ENCODE results near the gene PIK3C2G.

Gene PIK3C2G

DNA sequence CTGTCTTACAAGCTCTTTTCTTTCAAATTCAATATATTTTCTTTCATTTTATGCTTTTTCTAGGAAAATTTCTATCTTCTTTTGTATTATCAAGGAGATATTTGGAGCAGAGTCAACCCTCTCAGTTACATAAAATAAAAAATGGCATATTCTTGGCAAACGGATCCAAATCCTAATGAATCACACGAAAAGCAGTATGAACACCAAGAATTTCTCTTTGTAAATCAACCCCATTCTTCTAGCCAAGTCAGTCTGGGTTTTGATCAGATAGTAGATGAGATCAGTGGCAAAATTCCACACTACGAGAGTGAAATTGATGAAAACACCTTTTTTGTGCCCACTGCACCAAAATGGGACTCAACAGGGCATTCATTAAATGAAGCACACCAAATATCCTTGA lies 20.6 kb downstream of the PIK3C2G start:
- no peak for DNase-seq

DNA sequence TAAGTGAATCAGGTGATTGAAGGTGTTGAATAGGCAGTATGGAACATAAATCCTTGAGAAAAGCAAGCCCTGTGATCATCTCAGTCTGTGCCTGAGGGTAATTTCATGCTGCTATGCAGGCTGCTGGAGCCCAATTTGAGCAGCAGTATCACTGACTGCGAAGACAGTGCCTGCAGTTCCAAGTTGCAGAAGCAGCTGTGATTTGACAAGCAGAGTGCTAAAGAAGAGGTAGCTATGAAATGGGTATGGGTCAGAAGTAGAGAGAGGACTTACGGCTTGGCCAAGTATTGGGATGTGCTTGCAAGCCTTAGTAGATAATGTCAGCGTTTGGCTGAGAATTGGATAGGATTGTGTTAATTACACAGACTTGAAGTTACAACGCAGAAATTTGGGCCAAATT lies 22.5 kb downstream of the PIK3C2G start:
- DNase-seq: no peak

DNA sequence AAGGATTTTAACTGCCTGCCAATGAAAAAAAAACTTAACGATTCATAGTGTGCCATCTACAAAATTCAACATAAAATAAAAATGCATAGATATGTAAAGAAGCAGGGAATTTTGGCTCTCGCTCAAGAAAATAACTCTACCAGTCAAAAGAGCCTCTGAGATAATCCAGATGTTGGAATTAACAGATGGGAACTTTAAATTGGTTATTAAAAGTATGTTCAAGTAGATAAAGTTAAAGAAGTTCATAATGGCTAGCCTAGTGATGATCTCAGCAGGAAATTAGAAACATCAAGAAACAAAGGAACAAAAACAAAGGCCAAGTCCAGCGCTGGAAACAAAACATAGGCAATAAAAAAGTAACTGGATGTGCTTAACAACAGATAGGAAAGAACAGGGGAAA lies 23.1 kb downstream of the PIK3C2G start:
- no peak for DNase-seq

DNA sequence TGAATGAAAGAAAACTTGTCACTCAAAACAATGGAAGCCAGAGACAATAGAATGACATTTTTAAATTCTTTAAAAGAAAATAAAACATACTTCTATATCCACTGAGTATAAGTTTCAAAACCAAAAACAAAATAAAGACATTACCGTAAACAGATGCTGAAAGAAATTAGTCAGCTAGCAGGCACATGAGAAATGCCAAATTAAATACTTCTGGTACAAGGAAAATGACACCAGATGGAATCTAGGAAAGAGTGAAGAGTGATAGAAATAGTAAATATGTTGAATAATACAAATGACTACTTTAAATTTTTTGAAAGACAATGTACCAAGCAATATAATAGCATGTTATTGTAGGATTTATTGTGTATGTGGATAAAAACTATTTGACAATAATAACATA lies 23.8 kb downstream of the PIK3C2G start:
- no peak for DNase-seq

DNA sequence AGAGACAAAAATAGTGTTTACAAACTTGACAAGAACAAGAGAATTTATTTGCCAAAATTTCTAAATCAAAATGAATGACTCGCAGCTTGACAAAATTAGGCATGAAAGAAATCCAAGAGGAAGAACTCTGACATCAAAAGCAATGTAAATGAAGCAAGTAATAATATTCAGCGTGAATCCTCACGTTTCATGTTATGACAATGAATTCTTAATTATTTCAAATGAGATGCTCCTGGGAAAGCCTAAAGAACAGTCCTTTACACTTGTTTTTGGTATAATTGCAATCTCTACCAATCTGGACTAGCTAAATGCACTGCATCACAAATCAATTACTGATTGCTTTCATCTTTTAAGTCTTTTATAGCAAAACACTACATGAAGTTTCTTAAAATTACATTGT lies 29.1 kb downstream of the PIK3C2G start:
- DNase-seq: no peak

DNA sequence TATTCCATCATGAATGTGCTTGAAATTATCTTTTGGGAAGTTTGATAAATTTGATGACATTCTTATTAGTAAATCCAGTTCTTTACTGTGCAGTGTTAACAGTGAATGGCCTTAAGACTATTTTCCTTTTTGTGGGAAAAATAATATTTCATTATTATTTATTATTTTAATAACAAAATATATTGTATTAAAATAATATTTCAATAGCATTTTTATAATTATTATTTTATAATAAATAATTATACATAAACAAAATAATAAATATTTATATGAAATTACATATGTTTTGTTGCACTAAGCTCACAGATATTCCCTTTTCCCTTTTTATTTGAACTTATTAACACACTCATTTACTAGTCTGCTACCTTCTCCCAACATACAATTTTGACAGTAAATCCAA lies 33.6 kb downstream of the PIK3C2G start:
- no peak for DNase-seq

DNA sequence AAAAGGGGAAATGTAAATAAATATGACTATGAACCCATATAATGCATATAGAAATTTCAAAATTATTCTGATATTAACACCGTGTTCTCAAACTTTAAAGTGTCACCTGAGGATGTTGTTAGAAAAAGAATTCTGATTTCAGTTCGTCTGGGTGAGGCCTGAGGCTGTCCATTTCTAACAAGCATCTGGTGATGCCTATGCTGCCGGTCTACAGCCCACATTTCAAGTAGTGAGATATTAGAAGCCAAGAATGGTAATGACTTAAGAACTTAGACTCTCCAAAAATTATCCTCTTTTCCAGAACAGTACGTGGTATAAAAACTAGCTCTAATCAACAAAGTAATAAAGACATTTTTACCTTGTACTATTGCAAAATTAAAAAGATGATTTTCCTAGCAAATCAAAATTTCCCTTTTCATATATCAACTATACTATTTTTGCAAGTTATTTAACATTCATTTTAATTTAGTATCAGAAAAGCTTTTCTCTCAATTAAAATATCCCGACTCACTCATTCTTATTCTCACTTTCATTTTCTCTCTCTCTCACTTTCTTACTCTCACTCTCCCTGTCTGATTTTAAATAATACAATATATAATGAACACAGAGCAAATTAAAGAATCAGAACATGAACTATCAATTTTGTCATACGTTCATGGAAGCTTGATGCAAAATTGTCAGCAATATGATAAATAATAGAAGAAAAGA lies 35.0 kb downstream of the PIK3C2G start:
- no peak for DNase-seq

DNA sequence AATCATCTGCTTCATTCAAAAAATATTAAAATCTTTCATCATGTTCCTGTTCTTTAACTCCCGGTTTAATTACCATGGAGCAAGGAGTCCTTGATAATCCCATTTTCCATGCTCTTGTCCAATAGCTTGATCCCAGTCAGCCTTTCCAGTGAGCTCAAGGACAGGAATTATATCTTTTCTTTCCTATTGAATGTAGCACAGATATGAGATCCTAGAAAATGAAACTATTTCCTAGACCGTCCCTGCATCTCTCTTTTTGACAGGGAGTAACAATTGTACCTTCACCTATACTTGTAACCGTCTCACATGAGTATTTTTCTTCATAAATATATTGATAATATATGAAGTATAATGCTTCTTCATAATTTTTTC lies 35.6 kb downstream of the PIK3C2G start:
- DNase-seq: no peak

DNA sequence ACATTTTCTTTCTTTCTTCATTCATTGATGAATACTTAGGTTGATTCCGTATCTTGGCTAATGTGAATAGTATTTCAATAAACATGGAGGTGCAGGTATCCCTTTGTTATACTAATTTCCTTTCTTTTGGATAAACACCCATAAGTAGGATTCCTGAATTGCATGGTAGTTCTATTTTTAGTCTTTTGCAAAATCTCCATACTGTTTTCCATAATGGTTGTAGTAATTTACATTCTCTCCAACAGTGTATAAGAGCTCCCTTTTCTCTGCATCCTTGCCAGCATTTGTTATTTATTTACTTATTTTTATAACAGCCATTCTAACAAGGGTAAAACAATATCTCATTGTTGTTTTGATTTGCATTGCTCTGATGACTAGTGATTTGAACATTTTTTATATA lies 36.6 kb downstream of the PIK3C2G start:
- DNase-seq: no peak

DNA sequence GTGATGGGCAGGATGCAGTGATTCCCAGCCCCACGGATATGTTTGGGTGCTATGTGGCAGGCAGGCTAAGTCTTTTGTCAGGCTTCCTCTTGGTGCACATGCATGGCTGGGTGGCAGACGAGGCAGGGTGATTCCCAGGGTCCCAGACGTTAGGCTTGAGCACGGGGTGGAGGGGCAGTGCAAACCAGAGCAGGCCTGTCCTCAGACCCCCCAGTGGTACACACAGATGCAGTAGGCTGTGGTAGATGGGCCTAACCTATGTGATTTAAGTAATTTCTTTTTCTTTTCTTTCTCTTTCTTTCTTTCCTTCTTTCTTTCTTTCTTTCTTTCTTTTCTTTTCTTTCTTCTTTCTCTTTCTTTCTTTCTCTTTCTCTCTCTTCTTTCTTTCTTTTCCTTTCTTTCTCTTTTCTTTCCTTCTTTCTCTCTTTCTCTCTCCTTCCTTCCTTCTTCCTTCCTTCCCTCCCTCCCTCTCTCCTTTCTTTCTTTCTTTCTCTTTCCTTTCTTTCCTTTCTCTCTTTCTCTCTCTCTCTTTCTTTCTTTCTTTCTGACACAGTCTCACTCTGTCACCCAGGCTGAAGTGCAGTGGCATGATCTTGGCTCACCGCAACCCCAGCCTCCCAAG lies 41.6 kb downstream of the PIK3C2G start:
- DNase-seq: no peak

DNA sequence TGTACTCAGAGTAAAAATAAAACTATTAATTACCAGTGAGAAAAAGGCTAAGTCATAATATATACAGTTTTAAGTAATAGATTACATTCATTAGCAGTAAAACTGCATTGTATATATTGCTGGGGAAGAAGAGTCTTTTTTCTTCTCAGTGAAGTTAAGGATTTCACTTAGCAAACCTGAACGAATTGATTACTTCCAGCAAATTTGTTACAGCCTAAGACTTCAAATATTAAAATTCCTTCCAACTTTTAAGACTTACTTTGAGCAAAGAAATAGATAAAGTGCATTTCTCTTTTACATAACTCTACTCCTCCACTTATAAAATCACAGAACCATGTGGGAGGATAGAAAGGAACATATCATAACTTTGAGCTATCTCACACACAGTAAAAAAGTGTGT lies 43.3 kb downstream of the PIK3C2G start:
- DNase-seq: no peak

DNA sequence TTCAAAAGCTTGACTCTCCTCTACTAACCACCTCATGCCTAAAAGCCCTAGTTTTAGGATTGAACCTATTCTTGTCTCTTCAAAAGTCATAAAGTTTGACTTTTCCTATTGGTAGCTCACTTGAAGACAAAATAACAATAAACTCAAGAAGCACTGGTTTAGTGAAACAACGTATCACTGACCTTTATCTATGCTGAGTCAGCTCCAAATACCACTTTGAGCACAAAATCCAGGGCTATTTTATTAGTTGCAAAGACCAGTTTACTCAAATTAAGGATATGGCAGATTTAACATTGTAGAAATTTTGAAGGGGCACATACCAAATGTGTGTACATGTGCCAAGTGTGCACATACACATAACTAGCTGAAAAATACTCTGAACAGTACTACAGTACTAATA lies 45.0 kb downstream of the PIK3C2G start:
- no peak for DNase-seq

DNA sequence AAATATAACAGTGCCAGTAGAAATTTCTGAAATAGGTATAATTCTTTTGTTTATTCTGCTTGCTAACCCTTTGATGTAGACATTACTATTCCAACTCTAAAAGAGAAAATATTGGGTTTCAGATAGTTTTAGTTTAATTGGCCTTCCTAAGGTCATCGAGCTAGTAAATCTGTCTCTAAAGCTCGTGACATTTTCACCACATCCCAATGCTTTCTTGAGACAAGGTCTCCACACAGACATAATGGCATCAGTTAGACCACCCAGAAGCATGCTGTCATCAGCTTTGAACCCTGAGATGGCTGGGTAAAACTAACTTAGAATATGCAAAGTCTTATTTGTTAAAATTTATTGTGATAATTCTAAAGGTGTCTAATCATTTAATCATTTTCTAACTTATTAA lies 52.0 kb downstream of the PIK3C2G start:
- no peak for DNase-seq

DNA sequence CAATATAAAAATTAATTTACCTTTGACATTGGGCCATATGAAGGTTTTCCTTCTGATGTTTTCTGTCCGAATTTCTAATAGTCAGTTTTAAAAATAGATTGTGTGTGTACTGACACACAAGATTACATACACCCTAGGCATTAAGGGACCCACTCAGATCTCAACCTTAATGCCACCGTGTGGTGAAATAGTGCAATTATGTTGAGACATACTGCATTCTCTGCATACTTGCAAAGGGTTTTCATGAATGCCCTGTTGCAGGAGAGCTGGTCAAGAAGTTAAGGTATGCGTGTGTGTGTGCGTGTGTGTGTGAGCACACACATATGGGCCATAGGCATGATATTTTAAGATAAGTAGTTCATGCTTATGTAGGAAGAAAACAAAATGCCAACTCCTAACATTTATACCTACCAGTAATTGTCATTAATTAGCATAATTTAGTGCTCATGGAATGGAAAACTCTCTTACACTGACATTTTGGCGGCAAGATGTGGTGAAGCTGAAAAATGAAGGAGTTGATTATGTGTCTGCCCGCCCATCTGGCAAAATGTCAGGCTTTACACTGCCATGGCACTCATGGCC lies 58.8 kb downstream of the PIK3C2G start:
- peak; percentile 35 for DNase-seq

DNA sequence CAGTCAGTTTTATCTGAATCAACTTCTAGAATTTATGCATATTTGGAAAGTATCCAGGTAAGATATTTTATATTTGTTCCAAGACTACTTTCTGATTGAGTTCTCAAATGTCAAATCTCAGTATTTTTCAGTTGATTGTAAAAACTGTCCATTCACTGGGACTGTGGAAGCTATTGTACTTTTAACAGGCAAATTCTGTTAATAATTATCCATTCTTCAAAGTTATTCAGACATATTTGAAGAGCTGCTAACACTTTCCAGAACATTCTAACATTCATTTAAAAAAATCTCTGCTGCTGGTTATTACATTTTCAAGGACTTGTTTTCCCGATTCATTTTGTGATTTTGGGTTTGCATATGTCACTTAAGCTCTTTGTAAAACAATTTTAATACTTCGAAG lies 59.7 kb downstream of the PIK3C2G start:
- no peak for DNase-seq

DNA sequence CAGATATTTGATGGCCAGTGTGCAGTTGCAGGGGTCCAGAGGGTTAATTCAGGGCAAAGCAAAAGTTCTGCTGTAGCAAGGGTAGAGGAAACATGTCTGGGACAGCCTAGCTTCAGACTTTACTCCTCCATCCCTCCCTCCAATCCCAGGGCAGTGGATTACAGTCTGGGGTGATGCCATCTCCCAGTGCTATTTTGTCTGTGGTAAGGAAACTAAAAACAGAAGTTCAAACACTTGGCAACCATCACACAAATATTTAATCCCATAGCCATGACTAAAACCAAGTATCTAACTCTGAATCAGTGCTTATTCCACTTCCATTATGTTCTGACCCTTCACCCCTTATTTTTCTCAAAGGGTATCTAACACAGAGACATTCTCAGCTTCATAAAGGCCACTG lies 61.8 kb downstream of the PIK3C2G start:
- DNase-seq: no peak

DNA sequence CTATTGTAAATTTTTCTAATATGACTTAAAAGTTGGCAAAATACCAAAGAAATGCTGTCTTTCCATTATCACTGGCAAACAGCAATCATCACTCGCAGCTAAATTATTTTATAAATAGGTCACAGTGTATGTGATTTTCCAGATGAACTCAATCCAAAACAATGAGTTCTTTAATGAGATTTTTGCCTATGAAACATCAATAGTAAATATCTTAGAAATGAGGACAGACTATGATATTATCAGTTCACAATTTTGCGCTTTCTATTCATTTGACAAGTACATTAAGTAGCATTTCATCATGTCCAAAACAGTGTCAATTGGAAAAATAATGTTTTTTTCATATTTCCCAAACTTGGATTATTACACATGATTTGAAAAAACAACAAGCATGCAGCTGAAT lies 65.7 kb downstream of the PIK3C2G start:
- no peak for DNase-seq

DNA sequence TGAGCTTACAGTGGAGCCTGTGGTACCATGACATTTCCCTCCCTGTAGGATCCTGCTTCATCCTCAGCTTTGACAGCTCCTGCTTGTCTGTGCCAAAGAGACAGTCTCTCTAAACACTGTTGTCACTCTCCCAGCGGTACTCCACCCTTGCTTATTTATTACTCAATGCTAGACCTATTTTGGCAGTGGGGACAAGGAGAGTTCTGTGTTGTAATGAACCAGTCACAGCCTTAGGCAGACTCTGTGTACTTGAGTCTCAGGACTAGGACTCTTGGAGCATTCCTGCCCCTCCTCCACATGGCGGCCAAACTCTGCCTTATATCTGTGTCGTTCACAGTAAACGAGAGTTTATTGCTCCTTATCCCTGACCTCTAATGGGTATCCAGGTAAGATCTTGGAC lies 70.9 kb downstream of the PIK3C2G start:
- no peak for DNase-seq

DNA sequence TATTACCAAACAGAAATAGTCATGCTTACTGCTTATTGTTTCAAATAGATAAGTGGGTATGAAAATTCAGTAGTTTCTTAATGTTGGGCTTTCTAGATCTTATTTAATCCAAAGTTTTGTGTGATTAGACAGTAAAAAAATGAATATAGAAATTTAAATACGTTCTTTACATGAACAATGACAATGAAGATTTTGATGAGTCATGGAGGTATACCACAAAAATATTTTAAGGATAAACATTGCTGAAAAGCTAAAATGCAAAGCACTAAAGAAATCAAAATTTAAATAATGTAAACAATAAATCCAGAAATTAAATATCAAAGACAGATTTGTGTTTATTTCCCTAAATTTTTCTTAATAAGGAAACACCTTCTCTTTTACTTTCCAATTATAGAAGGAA lies 78.3 kb downstream of the PIK3C2G start:
- DNase-seq: no peak

DNA sequence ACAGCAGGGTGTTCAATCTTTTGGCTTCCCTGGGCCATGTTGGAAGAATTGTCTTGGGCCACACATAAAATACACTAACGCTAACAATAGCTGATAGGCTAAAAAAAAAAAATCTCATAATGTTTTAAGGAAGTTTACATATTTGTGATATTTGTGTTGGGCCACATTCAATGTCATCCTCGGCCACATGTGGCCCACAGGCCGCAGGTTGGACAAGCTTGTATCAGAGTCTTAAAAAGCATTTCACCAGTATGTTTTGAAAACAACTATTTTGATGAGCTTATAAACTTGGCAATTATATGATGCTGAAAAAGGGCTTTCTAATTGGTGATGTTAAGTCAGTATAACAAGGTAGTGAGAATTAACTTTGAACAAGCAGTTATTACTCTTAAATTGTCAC lies 78.9 kb downstream of the PIK3C2G start:
- no peak for DNase-seq

DNA sequence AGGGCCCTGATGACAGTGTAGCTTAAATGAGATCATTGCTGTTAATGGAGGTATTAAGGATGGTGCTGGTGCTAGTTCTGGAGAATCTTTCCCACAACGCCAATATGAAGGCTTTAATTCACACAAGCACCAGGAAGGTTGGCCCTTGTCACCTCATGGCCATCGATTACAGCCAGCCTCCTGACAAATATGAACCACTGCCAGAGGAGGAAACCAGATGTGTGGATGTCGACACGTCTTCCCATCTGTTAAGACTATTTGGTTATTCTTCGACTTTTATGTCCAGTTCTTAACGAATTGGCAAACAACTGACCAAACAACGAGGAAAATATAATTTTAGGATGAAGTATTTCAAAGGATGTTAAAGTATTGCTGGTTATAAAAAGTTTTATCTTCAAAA lies 79.5 kb downstream of the PIK3C2G start:
- DNase-seq: no peak

DNA sequence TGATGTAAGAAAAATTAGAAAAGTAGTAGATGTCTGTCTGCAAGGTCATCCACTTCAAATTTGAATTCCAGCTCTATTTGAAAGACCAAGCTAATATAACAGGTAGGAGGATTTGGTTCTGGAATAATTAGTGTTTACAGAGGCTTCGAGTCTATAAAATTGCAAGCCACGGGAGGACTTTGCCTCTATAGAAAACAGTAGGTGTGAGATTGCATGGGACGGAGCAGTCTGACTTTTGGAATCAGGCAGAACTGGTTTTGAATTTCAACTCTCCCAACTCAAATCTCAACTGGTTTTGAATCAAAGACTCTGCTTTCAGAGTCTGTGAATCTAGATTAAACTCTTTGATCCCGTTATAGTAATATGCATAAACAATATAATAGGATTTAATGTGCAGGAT lies 82.4 kb downstream of the PIK3C2G start:
- DNase-seq: no peak

DNA sequence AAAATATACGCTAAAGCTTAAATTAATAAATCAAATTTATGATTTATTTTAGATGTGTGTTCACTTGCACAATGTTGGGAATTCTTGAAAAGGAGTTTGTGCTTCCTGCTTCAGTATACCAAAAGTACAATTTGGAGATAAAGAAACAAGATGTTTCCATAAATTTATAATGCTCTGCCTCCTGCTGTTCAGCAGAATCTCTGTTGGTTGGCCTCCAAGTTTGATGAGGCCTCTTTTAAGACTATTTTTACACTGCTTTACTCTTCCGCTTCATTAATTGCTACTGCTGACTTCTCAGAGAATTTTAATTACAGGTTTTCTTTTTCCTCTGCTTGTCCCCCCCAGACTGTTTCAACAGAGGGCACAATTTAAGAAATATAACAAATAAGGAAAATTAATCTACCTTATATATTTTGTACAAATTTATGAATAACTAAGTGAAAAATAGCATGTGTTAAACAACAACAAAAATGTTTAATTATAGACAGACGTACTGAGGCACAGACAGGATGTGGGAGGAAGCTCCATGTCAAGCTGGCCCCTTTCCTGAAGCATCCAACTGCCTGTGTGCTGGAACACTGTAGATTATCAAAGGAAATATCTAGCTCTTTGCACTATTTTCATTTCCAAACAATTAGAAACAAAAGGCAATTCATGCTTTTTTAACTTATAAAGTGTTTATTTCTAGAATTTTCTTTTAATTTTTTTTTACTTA lies 83.9 kb downstream of the PIK3C2G start:
- DNase-seq: no peak

DNA sequence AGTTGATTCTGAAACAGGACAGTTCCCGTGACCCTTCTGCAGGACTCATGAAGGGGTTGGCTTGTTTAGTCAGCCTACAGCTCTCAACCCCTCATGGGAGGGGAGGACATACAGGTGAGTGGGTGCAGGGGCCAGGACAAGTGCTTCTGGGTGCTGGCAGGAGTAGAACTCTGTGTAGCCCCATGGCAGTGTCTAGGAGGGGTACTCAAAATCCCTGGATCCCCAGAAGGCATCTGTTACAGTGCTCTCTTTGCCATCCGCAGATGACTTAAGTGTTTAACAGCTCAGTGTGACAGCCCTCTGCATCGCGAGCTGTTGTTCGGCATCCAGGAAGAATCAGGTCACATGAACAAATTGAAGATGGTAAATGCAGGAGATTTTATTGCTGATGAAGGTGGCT lies 91.0 kb downstream of the PIK3C2G start:
- DNase-seq: no peak

Data from NCI-H510A treated with DMSO at 0.1 percent for 48 hours (cell line).